Measurements from ENCODE around the gene KRTAP10-6. TPM values are rescaled to one million over a fixed set of nuclear protein-coding genes. Genes with fewer than 3 reads are reported as not detected.
"Not testable (repeated sequence)": the region's sequence is repeated elsewhere in the genome, so short reads cannot be mapped to it uniquely, and the experiment has no call there.

Gene KRTAP10-6, protein sequence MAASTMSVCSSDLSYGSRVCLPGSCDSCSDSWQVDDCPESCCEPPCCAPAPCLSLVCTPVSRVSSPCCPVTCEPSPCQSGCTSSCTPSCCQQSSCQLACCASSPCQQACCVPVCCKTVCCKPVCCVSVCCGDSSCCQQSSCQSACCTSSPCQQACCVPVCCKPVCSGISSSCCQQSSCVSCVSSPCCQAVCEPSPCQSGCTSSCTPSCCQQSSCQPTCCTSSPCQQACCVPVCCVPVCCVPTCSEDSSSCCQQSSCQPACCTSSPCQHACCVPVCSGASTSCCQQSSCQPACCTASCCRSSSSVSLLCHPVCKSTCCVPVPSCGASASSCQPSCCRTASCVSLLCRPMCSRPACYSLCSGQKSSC
- not detected in 2 replicates for total RNA-seq

DNA sequence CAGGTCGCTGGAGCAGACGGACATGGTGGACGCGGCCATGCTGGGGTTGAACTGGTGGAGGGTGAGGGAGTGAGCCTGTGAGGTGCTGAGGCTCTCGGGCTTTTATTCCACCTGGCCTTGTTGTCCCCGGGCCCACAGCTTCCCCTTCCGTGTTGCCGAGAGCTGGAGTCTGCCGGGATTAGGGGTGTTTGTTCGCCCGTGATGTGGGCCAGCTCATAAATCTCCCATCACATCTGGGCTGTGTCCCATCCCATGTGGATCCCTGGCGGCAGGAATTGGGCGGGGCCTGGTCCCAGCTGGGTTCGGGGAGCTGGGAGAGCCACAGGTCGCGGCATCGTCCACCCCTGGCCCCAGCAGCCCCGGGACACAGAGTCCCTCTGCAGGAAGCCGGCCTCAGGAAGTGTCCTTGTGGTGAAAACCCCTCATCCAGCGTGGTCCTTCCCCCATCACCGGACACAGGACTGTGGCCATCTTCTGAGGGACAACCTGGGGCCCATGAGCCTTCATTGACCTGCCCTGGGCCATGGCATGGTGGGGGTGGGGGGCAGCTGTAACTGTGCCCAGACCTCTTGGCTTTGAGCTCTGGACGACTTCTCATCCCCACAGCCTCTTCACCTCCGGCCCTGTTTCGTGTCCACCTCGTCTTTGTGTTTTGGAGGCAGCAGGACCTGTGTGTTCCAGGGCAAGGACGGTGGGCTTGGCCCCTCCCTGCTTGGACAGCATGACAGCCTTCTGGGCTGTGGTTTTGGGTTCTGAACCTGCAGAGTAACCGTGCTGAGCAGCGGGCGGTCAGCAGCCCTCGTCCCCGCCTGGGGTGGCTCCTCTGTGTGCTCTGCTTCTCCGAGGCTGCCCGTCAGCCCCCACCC is at the start of gene KRTAP10-6:
Gene KRTAP10-6 (minus strand): TSS at position 60 of the 866 bp plus-strand sequence. CDS start 21 bp downstream, at position 39.
- DNase-seq (ENCODE audit: low read depth, low spot score): no peak

DNA sequence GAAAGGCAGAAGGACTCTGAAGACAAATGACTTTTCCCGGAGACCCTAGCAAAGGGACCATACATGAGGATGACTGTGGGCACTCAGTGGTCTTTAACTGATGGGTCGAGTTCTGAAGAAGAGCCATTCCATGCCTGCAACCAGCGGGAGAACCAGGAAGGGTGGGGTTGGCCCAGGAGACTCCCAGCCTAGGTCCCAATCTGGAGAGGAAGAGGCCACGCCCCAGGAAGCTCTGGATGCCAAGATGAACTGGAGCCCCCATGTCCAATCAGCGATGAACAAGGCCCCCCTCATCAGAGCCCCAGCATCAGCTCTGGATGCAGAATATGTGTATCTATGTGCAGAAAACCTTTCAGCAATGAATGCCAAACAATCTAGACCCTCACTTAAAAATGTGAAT is 48.5 kb upstream of the KRTAP10-6 start:
- DNase-seq (ENCODE audit: low read depth, low spot score): no peak

DNA sequence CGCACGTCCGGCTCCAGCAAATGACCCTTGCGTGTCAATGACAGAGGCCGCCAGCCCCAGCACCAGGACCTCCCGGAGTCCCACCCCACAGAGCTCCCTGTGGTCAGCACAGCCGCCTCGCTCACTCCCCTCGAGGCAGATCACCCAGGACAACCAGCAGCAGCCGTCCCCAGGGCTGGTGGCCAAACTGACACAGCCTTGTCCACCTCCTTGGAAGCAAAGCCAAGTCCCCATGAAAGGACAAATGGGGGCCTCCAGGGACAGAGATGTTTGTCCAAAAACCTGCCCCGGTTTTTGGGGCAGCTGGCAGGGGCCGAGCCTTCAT is 47.0 kb upstream of the KRTAP10-6 start:
- no peak for DNase-seq (ENCODE audit: low read depth, low spot score)

DNA sequence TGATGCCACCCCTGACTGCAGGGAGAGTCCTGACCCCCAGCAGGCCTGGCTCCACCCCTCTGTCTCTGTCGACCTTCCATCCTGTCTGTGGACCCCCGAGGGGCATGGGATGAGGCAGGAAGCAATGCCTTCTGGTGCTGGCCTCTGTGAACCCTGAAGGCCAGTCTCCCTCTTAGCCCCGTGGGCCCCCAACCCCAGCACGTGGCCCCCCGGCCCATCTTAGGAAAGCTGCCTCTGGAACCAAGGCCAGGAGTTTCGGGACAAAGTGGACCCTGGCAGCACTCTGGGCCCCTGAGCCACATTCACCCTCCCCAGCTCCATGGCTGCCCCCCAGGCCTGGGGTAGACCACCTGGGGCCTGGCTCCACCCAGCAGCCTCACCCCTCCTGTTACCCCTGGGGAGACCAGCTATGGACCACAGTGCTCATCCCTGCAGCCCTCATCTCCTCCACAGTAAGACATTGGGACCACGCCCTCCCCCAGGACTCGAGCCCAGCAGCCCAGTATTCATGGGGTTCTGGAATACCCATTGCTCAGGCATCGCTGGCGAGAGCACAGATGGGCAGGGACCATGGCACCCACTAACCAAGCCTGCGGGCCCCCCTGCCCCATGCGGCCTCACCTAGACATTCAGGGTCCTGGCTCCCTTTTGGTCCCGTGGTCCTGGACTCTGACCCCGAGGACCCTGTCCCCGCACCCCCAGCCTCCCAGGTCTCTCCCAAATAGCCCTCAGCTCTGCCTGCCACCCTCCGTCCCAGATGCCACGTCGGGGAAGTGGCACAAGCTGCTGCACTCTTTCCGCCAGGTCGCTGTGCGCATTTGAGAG is 46.4 kb upstream of the KRTAP10-6 start:
- DNase-seq (ENCODE audit: low read depth, low spot score): not testable (repeated sequence)

DNA sequence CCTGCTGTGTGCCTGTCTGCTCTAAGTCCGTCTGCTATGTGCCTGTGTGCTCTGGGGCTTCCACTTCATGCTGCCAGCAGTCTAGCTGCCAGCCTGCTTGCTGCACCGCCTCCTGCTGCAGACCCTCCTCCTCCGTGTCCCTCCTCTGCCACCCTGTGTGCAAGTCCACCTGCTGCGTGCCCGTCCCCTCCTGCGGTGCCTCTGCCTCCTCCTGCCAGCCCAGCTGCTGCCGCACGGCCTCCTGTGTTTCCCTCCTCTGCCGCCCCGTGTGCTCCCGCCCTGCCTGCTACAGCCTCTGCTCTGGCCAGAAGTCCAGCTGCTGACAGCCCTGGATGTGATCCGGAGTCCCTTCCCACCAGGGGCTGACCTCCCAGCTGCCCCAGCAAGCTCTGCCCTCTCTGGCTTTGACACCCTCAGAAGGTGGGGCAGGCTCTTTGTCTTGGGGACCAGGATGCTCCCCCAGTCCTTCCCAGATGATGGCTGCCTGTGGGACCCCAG is 45.6 kb upstream of the KRTAP10-6 start:
- DNase-seq (ENCODE audit: low read depth, low spot score): not testable (repeated sequence)

DNA sequence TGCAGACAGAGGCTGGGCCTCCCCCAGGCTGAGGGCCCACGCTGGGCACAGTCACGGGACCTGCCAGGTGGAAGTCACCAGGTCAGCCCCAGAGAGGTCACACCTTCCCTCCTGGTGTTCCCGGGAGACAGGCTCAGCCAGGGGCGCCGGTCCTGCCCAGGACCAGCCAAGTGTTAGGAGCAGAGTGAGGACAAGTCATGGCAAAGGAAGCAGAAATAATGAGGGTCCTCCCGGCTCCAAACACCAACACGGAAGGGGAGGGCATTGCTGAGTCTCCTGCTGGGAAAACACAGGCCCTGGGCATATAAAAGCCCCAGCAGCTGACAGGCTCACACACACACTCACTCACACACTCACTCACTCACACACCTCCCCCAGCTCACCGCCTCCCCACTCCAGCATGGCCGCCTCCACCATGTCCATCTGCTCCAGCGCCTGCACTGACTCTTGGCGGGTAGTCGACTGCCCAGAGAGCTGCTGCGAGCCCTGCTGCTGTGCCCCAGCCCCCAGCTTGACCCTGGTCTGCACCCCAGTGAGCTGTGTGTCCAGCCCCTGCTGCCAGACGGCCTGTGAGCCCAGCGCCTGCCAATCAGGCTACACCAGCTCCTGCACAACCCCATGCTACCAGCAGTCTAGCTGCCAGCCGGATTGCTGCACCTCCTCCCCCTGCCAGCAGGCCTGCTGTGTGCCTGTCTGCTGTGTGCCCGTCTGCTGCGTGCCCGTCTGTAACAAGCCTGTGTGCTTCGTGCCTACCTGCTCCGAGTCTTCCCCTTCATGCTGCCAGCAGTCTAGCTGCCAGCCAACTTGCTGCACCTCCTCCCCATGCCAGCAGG is 44.9 kb upstream of the KRTAP10-6 start, which contains the start of gene KRTAP10-10:
Gene KRTAP10-10 (plus strand): TSS at position 339 of the 833 bp plus-strand sequence. CDS start 62 bp downstream, at position 401.
- no peak for DNase-seq (ENCODE audit: low read depth, low spot score)

DNA sequence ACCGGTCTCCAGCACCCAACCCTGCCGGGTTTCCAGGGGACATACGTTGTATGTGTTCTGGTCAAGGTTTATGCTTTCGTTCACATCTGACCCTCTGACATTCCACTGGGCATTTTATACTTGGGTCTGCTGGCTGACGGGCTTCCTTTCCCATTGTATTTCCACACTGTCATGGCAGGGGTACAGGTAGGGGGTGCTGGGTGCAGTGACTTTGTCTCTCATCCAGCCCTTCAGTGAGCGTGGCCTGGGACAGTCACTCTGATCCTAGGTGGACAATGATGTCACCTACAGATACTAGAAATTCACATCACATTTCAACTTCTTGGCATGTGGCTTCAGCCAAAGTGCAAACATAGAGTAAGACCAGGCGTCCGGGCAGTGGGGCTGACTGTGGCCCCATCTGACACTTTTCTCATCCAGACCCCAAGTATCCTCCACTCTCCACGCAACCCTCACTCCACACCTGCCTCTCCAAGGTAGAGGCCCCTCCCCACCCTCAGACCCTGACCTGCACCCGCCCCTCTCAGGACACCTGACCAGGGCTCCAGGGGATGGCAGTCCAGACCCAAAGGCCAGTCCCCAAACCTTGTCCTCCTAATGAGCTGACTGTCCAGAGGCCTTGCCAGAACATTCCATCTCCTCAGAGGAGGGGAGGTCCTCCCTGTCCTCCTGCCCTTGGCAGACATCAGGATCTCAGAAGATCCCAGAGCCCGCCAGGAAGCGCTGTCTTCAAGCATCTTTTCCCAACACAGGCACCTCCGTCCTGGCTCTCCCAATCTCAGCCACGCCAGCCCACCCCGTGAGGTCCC is 44.1 kb upstream of the KRTAP10-6 start:
- no peak for DNase-seq (ENCODE audit: low read depth, low spot score)

DNA sequence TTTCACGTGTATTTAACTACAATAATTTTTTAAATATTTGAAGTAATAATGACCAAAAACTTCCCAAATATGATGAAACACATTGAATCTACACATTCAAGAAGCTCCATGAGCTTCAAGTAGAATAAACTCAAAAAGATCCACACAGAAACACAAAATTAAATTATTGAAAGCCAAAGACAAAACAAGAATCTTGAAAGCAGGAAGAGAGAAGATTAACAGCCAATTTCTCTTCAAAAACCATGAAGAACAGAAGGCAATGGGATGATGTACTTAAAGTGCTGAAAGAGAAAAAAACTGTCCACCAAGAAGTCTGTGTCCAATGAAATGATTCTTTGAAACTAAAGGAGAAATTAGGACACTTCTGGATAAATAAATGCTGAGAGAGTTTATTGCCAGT is 39.8 kb upstream of the KRTAP10-6 start:
- no peak for DNase-seq (ENCODE audit: low read depth, low spot score)

DNA sequence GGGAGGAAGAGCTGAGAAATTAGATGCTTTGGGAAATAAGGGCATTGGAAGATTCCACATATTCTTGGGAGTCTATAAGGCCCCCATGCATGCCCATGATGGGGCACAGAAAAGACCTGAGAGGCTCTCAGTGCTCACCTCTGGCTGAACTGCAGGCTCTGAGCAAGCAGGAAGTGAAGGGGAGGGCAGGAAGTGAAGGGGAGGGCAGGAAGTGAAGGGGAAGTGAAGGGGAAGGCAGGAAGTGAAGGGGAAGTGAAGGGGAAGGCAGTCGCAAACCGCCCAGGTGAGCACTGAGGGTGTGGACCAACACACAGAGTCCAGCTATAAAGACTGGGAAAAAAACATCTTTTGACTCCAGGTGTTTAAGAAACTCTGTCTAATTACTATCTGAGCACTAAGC is 38.1 kb upstream of the KRTAP10-6 start:
- no peak for DNase-seq (ENCODE audit: low read depth, low spot score)

DNA sequence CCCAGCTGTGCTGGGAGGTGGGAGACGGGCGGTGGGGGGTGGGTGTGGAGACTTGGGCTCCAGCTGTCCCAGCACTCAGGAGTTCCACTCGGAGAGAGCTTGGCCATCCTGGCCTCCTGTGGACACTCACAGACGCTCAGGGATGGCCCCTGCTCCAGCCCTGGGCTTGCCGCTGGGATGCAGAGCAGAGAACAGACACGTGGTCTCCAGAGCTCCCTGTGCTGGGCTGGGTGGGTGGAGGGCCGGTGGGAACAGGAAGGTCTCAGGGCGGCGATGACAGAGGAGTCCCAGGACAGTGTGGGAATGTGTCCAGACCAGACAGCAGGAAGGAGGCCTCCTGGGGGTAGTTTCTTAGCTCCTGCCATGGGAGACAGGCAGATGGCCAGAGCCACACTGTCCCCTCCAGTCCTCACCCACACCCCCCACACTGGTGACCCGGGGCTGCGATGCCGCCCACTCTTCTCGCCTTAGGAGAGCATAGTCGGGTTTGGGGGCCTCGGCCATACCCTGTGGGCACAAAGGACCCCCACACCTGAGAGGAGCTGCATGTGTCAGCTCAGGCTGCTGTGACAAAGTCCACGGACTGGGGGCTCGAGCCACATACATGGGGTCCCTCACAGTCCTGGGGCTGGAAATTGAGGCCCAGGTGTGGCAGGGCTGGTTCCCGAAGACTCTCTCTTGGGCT is 36.5 kb upstream of the KRTAP10-6 start:
- DNase-seq (ENCODE audit: low read depth, low spot score): no peak

DNA sequence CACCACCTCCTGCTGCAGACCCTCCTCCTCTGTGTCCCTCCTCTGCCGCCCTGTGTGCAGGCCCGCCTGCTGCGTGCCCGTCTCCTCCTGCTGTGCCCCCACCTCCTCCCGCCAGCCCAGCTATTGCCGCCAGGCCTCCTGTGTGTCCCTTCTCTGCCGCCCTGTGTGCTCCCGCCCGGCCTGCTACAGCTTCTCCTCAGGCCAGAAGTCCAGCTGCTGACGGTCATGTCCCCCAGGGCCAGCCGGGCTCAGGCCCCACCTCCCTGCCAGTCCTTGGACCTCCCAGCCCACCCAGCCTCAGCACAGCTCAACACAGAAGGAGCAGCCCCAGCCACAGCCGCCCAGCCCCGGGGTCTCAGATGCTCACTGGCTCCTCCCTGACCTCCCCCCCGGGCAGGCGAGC is 35.5 kb upstream of the KRTAP10-6 start:
- not testable (repeated sequence) for DNase-seq (ENCODE audit: low read depth, low spot score)

DNA sequence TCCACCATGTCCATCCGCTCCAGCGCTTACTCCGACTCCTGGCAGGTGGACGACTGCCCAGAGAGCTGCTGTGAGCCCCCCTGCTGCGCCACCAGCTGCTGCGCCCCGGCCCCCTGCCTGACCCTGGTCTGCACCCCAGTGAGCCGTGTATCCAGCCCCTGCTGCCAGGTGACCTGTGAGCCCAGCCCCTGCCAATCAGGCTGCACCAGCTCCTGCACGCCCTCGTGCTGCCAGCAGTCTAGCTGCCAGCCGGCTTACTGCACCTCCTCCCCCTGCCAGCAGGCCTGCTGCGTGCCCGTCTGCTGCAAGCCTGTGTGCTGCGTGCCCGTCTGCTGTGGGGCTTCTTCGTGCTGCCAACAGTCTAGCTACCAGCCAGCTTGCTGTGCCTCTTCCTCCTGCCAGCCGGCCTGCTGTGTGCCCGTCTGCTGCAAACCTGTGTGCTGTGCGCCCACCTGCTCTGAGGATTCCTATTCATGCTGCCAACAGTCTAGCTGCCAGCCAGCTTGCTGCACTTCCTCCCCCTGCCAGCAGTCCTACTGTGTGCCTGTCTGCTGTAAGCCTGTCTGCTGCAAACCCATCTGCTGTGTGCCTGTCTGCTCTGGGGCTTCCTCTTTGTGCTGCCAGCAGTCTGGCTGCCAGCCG is 35.0 kb upstream of the KRTAP10-6 start:
- DNase-seq (ENCODE audit: low read depth, low spot score): not testable (repeated sequence)

DNA sequence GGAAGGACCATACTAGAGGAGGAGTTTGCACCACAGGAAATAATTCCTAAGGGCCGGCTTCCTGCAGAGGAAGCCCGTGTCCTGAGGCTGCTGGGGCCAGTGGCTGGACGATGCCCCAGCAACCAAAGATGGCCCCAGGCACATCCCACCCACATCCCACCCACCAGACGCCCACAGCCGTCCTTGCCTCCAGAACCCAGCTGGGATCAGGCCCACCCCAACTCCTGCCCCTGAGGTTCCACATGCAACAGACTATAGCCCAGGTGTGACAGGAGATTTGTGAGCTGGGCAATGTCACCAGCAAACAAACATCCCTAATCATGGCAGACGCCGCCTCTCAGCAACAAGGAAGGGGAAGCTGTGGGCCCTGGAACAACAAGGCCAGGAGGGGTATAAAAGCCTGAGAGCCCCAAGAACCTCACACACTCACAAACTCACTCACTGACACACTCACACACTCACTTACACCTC is 34.4 kb upstream of the KRTAP10-6 start, which contains the start of gene KRTAP10-9:
Gene KRTAP10-9 (plus strand): TSS at position 421 of the 471 bp plus-strand sequence. CDS start 79 bp downstream, outside the sequence.
- no peak for DNase-seq (ENCODE audit: low read depth, low spot score)

DNA sequence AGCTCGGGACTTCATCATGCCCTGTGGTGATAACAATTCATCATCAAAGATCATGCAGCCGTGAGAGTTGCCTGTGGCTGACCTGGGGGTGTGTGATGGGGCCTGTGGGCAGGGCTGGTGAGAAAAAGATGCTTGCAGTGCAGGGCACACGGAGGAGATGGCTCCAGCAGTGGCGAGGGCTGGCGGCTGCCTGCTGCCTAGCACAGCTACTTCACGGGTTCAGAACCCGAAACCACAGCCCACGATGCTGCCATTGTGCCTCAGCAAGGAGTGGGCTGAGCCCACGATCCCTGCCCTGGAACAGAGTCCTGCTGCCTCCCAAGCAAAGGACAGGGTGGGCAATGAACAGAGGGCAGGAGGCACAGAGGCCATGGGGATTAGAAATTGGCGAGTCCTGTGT is 34.0 kb upstream of the KRTAP10-6 start:
- no peak for DNase-seq (ENCODE audit: low read depth, low spot score)

DNA sequence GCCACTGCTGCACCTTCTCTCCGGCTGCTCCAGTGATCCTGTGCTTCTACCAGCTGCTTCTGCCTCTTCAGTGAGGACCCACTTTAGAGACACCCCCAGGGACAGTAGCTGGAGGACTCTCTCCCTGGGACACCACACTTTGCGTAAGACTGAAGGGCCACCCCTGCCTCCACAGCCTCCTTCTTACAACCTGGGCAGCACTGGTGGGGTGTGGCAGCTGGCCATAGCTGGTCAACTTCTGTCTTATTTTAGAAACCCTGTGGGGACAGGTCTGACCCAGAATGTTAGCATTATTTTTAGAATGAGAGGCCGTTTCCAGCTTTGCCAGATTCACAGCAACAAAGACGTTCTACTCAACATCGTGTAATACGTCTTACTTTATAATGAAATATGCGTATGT is 33.5 kb upstream of the KRTAP10-6 start:
- no peak for DNase-seq (ENCODE audit: low read depth, low spot score)

DNA sequence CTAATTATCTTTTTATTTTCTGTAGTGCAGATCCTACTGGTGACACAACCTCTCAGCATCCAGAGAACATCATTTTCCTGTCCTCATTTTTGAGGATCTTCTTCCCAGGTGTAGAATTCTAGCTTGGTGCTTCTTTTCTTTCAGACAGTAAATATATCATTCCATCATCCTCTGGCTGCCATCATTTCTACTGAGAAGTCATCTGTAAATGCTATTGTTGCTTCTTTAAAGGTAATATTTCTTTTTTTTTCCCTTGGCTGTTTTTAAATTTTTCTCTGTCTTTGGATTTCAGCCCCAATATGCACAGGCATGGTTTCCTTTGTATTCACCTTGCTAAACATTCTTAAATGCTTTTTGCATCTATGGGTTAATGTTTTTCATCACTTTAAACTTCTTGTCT is 31.3 kb upstream of the KRTAP10-6 start:
- DNase-seq (ENCODE audit: low read depth, low spot score): no peak

DNA sequence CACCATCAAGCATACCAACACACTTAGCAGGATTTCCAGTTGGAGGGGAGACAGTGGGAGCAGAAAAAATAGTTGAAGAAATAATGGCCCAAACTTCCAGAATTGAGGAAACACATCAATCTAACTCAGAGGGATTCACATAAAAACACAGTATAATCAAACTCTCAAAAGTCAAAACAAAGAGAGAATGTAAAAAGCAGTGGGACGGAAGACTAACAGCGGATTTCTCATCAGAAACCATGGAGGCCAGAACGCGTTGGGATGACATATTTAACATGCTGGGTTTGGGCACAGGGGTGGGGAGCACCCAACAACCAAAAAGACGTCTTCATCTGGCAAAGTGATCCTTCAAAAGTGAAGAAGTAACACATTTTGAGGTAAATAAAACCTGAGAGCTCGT is 27.6 kb upstream of the KRTAP10-6 start:
- no peak for DNase-seq (ENCODE audit: low read depth, low spot score)

DNA sequence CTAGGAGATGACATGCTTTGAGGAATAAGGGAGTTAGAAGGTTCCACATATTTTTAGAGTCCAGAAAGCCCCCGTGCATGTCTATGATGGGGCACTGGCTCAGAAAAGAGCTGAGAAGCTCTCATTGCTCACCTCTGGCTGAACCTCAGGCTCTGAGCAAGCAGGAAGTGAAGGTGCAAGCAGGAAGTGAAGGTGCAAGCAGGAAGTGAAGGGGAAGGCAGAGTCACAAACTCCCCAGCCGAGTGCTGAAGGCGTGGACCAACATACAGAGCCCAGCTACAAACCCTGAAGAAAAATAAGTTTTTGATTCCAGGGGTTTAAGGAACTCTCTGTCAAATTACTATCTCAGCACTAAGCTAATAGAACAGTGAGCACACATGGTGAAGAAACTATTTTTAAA is 26.6 kb upstream of the KRTAP10-6 start:
- DNase-seq (ENCODE audit: low read depth, low spot score): no peak
